Measurements from ENCODE around the gene GRK7. TPM values are rescaled to one million over a fixed set of nuclear protein-coding genes. Genes with fewer than 3 reads are reported as not detected.
"Not testable (repeated sequence)": the region's sequence is repeated elsewhere in the genome, so short reads cannot be mapped to it uniquely, and the experiment has no call there.

GRK7 gene
- total RNA-seq, 1 donor from 2014 or later = not detected

DNA sequence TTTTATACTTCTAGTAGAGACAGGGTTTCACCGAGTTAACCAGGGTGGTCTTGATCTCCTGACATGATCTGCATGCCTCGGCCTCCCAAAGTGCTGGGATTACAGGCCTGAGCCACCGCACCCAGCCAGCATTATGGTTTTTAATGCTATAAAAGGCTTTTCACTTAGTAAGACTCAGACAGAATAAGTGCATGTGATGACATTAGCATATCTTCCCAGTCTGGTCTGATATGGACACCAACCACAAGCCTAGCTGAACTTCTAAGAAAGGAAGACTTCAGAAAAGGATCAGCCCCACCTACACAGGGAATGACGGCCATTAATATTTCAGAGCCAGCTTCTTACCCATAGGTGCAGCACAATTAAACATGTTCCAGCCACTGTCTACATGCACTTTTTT is 27.0 kb downstream of the GRK7 start:
- intact Hi-C loops (cut with micrococcal nuclease) = no loop called here
- ATAC-seq (no peak), DNase-seq (no peak)

DNA sequence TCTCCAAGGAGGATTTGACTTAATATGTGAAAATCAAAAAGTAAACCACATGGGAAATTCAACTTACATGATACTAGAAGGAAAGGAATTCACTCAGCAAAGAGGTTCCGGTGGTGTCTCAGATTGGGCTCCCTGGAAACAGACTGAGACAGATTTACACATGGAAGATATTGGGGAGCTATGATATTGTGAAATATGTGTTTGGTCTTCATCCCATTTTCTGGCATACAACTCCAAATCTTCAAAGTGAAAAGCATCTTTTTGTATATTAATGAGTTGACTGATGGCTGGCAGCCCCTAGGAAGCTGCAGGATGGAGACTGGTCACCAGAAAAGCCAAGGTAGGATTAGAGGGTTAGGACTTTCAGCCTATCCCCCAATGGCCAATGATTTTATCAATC is 29.3 kb downstream of the GRK7 start:
- intact Hi-C loops (cut with micrococcal nuclease) = no loop called here
- DNase-seq = no peak
- no peak for ATAC-seq

DNA sequence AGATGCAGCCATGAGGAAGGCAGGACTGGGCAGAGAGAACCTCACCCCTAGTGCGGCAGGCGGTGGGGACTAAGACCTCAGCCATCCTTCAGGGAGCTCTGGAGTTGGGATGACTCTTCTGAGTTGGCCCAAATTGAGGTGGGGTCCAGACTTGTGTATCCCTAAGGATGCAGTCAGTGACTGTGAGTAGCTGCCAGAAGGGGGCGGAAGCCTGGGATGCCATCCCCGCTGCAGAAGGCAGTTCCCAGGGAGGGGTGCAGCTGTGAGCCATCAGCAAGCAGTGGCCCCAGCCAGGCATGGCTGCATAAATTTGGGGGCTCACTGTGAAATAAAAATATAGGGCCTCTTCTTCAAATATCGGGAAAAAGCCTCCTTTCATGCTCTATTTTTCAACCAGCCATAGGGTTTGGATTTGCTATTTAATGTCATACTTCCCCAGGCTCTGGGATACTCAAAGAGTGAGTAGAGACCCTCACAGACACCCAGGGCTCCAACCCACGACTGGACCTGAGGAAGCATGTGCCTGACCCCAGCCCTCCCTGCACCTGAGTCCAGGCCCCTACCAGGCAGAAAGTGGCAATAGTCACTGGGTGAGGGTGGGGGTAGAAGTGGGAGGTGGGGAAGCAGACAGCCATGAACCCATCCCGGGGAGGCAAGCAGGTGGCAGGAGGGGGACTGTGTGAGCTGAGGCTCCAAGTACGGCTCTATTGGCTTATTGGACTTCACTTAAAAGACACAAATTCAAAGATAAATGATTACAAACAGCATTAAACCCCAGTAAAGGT is 30.5 kb downstream of the GRK7 start:
- intact Hi-C loops (cut with micrococcal nuclease) = no loop called here
- DNase-seq = no peak
- ATAC-seq = no peak

DNA sequence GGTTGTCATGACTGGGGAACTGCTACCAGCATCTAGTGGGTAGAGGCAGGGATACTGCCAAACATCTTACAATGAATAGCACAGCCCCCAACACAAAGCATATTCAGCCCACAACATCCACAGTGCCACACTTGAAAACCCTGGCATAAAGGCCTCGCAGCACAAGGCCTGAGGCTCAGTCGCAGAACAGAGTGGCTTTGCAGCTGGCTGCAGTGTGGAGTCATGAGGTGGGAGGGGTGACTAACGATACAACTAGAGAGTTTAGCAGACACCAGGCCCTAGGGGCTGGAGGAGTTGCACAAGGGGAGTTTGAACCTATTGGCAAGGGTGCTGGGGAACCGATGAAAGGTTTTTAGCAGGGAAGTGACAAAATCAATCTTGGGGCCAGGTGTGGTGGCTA is 32.1 kb downstream of the GRK7 start:
- intact Hi-C loops (cut with micrococcal nuclease) = no loop called here
- ATAC-seq = no peak
- no peak for DNase-seq

GRCh38 chr3:141795741-141796080 is 32.5 kb downstream of the GRK7 start:
- no peak for ATAC-seq
- no peak for DNase-seq
- intact Hi-C loops (cut with micrococcal nuclease) = no loop called here

DNA sequence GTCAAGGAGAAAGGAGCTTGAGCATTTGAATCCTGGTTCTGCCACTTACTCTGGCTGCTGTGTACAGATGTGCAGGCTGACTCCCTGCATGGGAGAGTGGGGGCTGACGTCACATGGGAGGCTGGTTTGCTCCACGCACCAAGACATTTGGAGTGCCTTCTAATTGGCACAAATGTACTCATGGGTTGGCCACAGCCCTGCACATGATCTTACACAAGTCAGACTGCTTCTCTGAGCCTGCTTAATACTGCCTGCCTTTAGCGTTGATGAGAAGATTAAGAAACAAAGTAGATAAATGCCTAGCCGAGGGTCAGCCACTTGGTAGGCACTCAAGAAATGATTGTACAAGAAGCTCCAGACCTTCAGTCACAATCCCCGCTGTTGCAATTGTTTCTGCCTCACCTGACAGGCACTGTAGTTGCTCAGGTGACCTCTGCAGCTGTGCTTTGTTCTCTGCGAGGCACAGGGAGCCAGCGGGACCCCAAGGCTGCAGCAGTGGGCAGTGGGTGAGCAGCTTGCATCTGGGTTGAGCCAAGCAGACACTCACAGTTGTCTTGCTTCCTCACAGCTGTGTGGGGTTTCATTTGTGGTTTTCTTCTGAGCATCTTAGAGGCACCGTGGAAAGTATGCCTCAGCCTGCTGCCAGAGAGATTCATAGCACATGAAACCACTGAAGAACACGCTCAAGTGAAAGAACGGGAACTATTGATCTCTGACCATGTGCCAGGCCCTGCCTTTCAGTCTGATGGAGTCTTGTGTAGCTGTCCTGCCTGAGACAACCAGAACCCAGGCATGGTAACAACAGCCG is 33.1 kb downstream of the GRK7 start:
- ATAC-seq (peak; percentile 75), DNase-seq (peak; percentile 77)
- intact Hi-C loops (cut with micrococcal nuclease) = no loop called here

DNA sequence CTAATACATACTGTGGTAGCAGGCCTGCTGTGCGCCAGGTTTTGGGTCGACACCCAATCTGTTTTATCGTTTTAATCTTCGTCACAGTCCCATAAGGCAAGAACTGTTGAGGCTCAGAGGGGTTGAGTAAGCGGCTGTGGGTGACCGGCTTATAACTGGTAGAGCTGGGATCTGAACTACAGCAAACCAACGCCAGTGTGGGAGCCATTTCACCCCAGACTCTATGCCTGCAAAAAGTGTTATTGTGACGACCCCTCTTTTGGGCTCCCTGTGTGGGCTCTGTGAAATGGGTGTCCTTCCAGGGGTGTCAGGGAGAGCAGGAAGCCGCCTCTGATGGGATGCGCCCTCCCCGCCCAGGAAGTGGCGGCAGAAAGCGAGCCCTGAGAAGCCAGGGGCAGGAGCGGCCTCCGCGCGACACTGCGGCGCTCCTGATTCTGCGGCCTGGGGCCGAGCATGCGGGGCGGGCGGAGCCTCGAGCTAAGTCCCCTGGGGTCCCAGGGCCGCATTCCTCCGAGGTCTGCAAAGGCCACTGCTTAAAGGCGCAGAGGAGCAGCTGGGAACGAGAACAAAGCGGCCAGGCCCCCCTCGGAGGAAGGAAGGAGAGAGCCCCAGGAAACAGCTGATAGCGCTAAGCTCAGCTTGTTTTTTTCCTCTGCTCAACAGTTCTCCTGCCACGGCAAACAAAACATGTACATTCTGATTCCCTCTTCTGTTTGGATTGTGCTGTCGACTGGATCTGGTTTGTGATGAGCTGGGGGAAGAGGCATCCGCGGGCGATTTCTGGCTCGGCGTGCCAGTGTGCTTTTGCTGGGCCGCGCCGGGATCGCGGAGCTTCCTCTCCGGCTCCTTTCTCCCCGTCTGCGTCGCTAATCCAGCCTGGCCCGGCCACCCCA is 33.9 kb downstream of the GRK7 start:
- DNase-seq = peak; percentile 81
- peak; percentile 87 for ATAC-seq
- intact Hi-C loops (cut with micrococcal nuclease) = no loop called here

- ATAC-seq = peak; percentile 18
- DNase-seq = no peak
- intact Hi-C loops (cut with micrococcal nuclease) = no loop called here
Measured at GRCh38 chr3:141797819-141798447, 34.7 kb downstream of the GRK7 start.

DNA sequence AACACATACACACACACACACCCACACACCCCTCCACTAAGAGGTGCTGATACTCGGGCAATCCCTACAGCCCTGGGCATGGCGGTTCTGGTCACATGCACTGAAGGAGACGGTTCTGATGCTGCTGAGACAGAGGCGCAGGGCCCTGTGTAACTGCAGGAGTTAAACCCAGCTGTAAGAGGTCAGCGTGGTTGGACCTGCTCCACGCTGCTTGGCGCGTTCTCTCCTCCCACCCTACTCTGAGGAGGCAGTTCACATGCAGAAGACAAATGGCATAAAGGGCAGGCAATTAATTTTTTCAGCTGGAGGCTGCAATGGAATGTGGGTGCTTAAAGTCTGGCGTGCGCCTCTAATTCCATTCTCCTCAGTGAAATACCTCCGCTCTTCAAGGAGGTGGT is 35.2 kb downstream of the GRK7 start:
- DNase-seq (peak; percentile 56), ATAC-seq (peak; percentile 44)
- intact Hi-C loops (cut with micrococcal nuclease) = no loop called here

DNA sequence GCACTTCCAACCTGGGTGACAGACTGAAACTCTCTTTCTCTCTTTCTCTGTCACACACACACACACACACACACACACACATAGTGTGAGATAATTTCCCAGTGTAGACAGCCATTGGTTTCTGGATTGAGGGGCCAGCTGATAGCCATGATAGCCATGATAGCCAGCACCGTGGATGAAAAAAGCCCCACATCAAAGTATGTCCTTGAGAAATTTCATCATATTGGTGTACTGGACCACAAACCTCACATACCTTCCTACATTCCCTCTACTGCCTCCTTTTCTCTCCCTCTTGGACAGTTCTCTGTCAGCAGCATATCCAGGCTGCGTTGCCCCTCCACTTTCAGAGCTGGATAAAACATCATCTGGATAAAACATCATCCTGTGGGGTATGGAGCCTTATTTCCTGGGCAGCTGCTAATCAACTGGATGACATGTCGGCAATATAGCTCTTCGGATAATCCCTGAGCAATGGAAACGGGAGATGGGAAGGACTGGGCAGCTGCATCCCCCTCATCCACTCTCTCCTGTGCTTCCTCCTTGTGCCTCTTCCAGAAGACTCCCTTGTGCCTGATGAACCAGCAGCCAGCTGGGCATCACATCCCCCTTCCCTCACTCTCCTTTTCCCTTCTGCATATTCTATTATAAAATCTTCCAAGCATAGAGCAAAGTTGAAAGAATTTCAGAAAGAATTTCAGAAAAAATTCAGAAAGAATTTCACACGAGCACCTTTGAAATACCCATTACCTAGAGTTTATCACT is 39.3 kb downstream of the GRK7 start:
- DNase-seq = no peak
- no peak for ATAC-seq
- intact Hi-C loops (cut with micrococcal nuclease) = no loop called here

- intact Hi-C loops (cut with micrococcal nuclease); DNase-seq; ATAC-seq: not testable (repeated sequence)
Measured at GRCh38 chr3:141803538-141803937, 40.3 kb downstream of the GRK7 start.

DNA sequence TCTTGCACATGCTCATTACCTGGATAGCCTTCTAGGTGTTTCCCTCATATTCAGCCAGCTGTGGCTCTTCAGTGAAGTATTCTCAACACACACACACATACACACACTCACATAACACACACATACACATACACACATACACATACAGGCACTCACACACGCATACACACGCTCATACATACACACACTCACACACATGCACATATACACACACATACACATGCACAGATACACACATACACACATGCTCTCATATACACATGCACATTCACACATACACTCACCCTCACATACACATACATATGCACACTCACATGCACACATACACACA is 41.2 kb downstream of the GRK7 start:
- DNase-seq (no peak), ATAC-seq (no peak)
- intact Hi-C loops (cut with micrococcal nuclease) = no loop called here

DNA sequence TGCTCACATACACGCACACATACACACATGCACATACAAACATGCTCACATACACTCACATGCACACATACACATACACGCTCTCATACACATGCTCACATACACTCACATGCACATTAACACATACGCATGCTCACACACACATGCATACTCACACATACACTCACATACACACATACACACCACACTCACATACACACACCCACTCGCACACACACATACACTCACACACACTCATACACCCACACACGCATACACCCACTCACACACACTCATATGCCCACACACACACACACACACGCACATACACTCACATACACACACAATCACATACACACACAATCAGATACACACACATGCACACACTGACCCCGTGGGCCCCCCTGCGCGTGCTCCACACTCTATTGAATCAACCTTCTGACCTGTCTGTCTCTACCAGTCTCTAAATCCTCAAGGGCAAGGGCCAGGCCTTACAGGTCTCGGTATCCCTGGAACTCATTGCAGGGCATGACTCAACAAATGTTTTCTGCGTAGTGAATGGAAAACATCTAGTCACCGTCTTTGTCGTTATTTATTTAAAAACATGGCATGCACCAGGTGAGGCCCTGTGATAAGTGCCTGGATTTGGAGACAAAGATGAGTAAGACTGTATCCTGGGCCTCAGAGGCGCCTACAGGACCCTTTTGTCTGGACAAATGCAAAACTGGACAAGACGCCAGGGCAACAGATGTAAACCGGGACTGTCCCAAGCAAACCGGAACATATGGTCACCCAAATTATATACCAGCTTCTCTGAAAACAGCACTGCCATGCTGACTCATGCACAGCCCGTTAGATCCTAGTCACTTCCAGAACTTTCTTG is 41.8 kb downstream of the GRK7 start:
- ATAC-seq = no peak
- DNase-seq = no peak
- intact Hi-C loops (cut with micrococcal nuclease) = no loop called here

GRCh38 chr3:141807277-141808033 is 44.2 kb downstream of the GRK7 start:
- intact Hi-C loops (cut with micrococcal nuclease) = no loop called here
- DNase-seq (no peak), ATAC-seq (no peak)

- intact Hi-C loops (cut with micrococcal nuclease) = no loop called here
- ATAC-seq (no peak), DNase-seq (no peak)
Measured at GRCh38 chr3:141808586-141808985, 45.4 kb downstream of the GRK7 start.

GRCh38 chr3:141810161-141810560 is 47.0 kb downstream of the GRK7 start:
- intact Hi-C loops (cut with micrococcal nuclease) = no loop called here
- no peak for ATAC-seq

DNA sequence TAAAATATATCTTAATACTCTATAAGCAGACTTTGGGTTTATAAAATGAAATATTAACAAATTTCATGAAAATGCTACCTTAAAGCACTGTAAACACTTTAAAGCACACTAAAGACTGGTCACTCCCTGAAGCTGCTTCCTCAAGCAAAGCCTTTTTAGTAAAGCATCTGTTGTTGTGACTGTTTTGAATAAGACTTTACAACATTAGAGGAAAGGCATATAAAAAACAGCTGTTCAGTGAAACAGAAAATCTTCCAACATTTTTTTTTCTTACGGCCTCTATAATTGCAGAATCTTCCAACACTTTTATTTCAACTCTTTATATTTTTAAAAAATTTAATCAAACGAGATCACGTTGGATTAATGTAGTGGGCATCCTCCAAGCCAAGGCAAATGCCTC is 48.1 kb downstream of the GRK7 start:
- DNase-seq = no peak
- no peak for ATAC-seq
- intact Hi-C loops (cut with micrococcal nuclease) = no loop called here

More at GRCh38 chr3:141810161-141810560, 47.0 kb downstream of the GRK7 start:
- no peak for DNase-seq

Data from left ventricle myocardium superior (tissue), 1 donor.